ENCODE measurements around the gene SLC24A3. TPM values are rescaled to one million over a fixed set of nuclear protein-coding genes. Genes with fewer than 3 reads are reported as not detected.

Gene SLC24A3
- total RNA-seq, 1 experiment from 2014 or later: not detected

GRCh38 chr20:19758501-19759331 is 546.3 kb downstream of the SLC24A3 start:
- Histone ChIP-seq H3K4me1 (replicated peaks) (peaks cover 27% of the 10 kb centered on the region), H3K36me3 (no peaks in the 10 kb centered on the region), H3K27ac (peak overlapping the region; percentile 69), H3K27me3 (replicated peaks) (no peaks in the 10 kb centered on the region), H3K4me3 (peak overlapping the region; percentile 54), H3K9me3 (replicated peaks) (no peaks in the 10 kb centered on the region)
- DNase-seq (ENCODE audit: low read depth in 1 of 2, low spot score in 2 of 2): peak; percentile 61 to 64

- Histone ChIP-seq H3K4me3 (no peak overlapping the region), H3K9me3 (replicated peaks) (no peaks in the 10 kb centered on the region), H3K4me1 (replicated peaks) (peaks cover 27% of the 10 kb centered on the region), H3K27me3 (replicated peaks) (no peaks in the 10 kb centered on the region), H3K36me3 (no peaks in the 10 kb centered on the region), H3K27ac (no peak overlapping the region)
- DNase-seq (ENCODE audit: low read depth in 1 of 2, low spot score in 2 of 2): no peak
Measured at GRCh38 chr20:19760371-19760721, 547.9 kb downstream of the SLC24A3 start.

GRCh38 chr20:19761326-19761725 is 548.9 kb downstream of the SLC24A3 start:
- no peaks in the 10 kb centered on the region for H3K27me3 ChIP-seq (replicated peaks)
- peaks cover 27% of the 10 kb centered on the region for H3K4me1 ChIP-seq (replicated peaks)
- H3K36me3 ChIP-seq: no peaks in the 10 kb centered on the region
- H3K9me3 ChIP-seq (replicated peaks): no peaks in the 10 kb centered on the region
- H3K4me3 ChIP-seq: no peak overlapping the region
- DNase-seq (ENCODE audit: low read depth in 1 of 2, low spot score in 2 of 2): no peak
- H3K27ac ChIP-seq: no peak overlapping the region

GRCh38 chr20:19761841-19762240 is 549.4 kb downstream of the SLC24A3 start:
- Histone ChIP-seq H3K27ac (no peak overlapping the region), H3K9me3 (replicated peaks) (no peaks in the 10 kb centered on the region), H3K36me3 (no peaks in the 10 kb centered on the region), H3K4me3 (no peak overlapping the region), H3K27me3 (replicated peaks) (no peaks in the 10 kb centered on the region), H3K4me1 (replicated peaks) (peaks cover 23% of the 10 kb centered on the region)
- peak in 1 of 2 experiments; percentile 14 for DNase-seq (ENCODE audit: low read depth in 1 of 2, low spot score in 2 of 2)

- no peaks in the 10 kb centered on the region for H3K27me3 ChIP-seq (replicated peaks)
- H3K4me1 ChIP-seq (replicated peaks): peaks cover 10% of the 10 kb centered on the region
- no peaks in the 10 kb centered on the region for H3K9me3 ChIP-seq (replicated peaks)
- no peaks in the 10 kb centered on the region for H3K36me3 ChIP-seq
- no peak overlapping the region for H3K4me3 ChIP-seq
- H3K27ac ChIP-seq: no peak overlapping the region
- peak in 1 of 2 experiments; percentile 8 for DNase-seq (ENCODE audit: low read depth in 1 of 2, low spot score in 2 of 2)
Measured at GRCh38 chr20:19764207-19764606, 551.8 kb downstream of the SLC24A3 start.

- Histone ChIP-seq H3K27ac (no peak overlapping the region), H3K4me3 (no peak overlapping the region), H3K27me3 (replicated peaks) (no peaks in the 10 kb centered on the region), H3K9me3 (replicated peaks) (no peaks in the 10 kb centered on the region), H3K36me3 (no peaks in the 10 kb centered on the region), H3K4me1 (replicated peaks) (no peaks in the 10 kb centered on the region; the same call in 1 of the 2 replicates)
- peak in 1 of 2 experiments; percentile 22 for DNase-seq (ENCODE audit: low read depth in 1 of 2, low spot score in 2 of 2)
Measured at GRCh38 chr20:19765266-19765665, 552.8 kb downstream of the SLC24A3 start.

- Histone ChIP-seq H3K4me1 (replicated peaks) (no peaks in the 10 kb centered on the region), H3K27me3 (replicated peaks) (no peaks in the 10 kb centered on the region), H3K36me3 (no peaks in the 10 kb centered on the region), H3K4me3 (no peak overlapping the region), H3K9me3 (replicated peaks) (no peaks in the 10 kb centered on the region), H3K27ac (no peak overlapping the region)
- peak in 1 of 2 experiments; percentile 9 for DNase-seq (ENCODE audit: low read depth in 1 of 2, low spot score in 2 of 2)
Measured at GRCh38 chr20:19765913-19766312, 553.5 kb downstream of the SLC24A3 start.

- H3K9me3 ChIP-seq (replicated peaks): no peaks in the 10 kb centered on the region
- H3K27me3 ChIP-seq (replicated peaks): no peaks in the 10 kb centered on the region
- H3K4me3 ChIP-seq: no peak overlapping the region
- no peaks in the 10 kb centered on the region for H3K4me1 ChIP-seq (replicated peaks)
- no peaks in the 10 kb centered on the region for H3K36me3 ChIP-seq
- H3K27ac ChIP-seq: no peak overlapping the region
- DNase-seq (ENCODE audit: low read depth in 1 of 2, low spot score in 2 of 2): no peak
Measured at GRCh38 chr20:19767070-19767469, 554.6 kb downstream of the SLC24A3 start.

- H3K36me3 ChIP-seq: no peaks in the 10 kb centered on the region
- DNase-seq (ENCODE audit: low read depth in 1 of 2, low spot score in 2 of 2): no peak
- H3K27ac ChIP-seq: no peak overlapping the region
- H3K9me3 ChIP-seq (replicated peaks): no peaks in the 10 kb centered on the region; the same call in 1 of the 2 replicates
- H3K4me3 ChIP-seq: no peak overlapping the region
- no peaks in the 10 kb centered on the region for H3K27me3 ChIP-seq (replicated peaks)
- H3K4me1 ChIP-seq (replicated peaks): no peaks in the 10 kb centered on the region
Measured at GRCh38 chr20:19768325-19768842, 555.9 kb downstream of the SLC24A3 start.

GRCh38 chr20:19769507-19769906 is 557.1 kb downstream of the SLC24A3 start:
- Histone ChIP-seq H3K4me1 (replicated peaks) (no peaks in the 10 kb centered on the region), H3K4me3 (no peak overlapping the region), H3K9me3 (replicated peaks) (no peaks in the 10 kb centered on the region; the same call in 1 of the 2 replicates), H3K27me3 (replicated peaks) (no peaks in the 10 kb centered on the region), H3K27ac (no peak overlapping the region), H3K36me3 (no peaks in the 10 kb centered on the region)
- no peak for DNase-seq (ENCODE audit: low read depth in 1 of 2, low spot score in 2 of 2)

- Histone ChIP-seq H3K36me3 (no peaks in the 10 kb centered on the region), H3K4me1 (replicated peaks) (peaks cover 8% of the 10 kb centered on the region), H3K9me3 (replicated peaks) (no peaks in the 10 kb centered on the region; the same call in 1 of the 2 replicates), H3K27me3 (replicated peaks) (no peaks in the 10 kb centered on the region), H3K4me3 (no peak overlapping the region), H3K27ac (no peak overlapping the region)
- DNase-seq (ENCODE audit: low read depth in 1 of 2, low spot score in 2 of 2): no peak
Measured at GRCh38 chr20:19770375-19770774, 557.9 kb downstream of the SLC24A3 start.

GRCh38 chr20:19771031-19771430 is 558.6 kb downstream of the SLC24A3 start:
- Histone ChIP-seq H3K4me1 (replicated peaks) (peaks cover 15% of the 10 kb centered on the region), H3K27me3 (replicated peaks) (no peaks in the 10 kb centered on the region), H3K36me3 (no peaks in the 10 kb centered on the region), H3K27ac (no peak overlapping the region), H3K9me3 (replicated peaks) (no peaks in the 10 kb centered on the region; the same call in 1 of the 2 replicates), H3K4me3 (no peak overlapping the region)
- DNase-seq (ENCODE audit: low read depth in 1 of 2, low spot score in 2 of 2): no peak

All from SJSA1 (cell line).